ACC112 (cell line): ENCODE data around the gene STK11.

Source experiments
- H2AFZ ChIP-seq: fragments of 200-600 bp; sonication (generic); one replicate; pipeline ENCODE4 v1.6.0; 2017; ENCODE audit warnings: antibody characterized with exemption, low read length; ENCODE audit not compliant: unreplicated experiment
- H3K27ac ChIP-seq: fragments of 200-600 bp; sonication (generic); 2 replicates; pipeline ENCODE4 v1.5.1; 2014; ENCODE audit warnings: low read depth, mild to moderate bottlenecking, antibody characterized with exemption, low read length, moderate library complexity
- H3K27me3 ChIP-seq: fragments of 200-600 bp; sonication (generic); 2 replicates; pipeline ENCODE4 v1.6.1; 2014; ENCODE audit warnings: mild to moderate bottlenecking, antibody characterized with exemption, low read length, moderate library complexity, mixed read lengths; ENCODE audit not compliant: insufficient read depth
- H3K36me3 ChIP-seq: fragments of 200-600 bp; sonication (generic); 2 replicates; pipeline ENCODE4 v1.6.1; 2016; ENCODE audit warnings: mild to moderate bottlenecking, antibody characterized with exemption, low read length, moderate library complexity, mixed read lengths; ENCODE audit not compliant: insufficient read depth
- H3K4me1 ChIP-seq: fragments of 200-600 bp; sonication (generic); one replicate; pipeline ENCODE4 v1.6.1; 2016; ENCODE audit warnings: low read length, mixed read lengths; ENCODE audit not compliant: insufficient read depth, unreplicated experiment, control insufficient read depth
- H3K4me3 ChIP-seq: fragments of 200-600 bp; sonication (generic); 2 replicates; pipeline ENCODE4 v1.5.1; 2014; ENCODE audit warnings: mild to moderate bottlenecking, low read depth, low read length
- H3K79me2 ChIP-seq: fragments of 200-600 bp; sonication (generic); one replicate; pipeline ENCODE4 v1.6.0; 2016; ENCODE audit warnings: low read length; ENCODE audit not compliant: control insufficient read depth, unreplicated experiment, insufficient read depth

Gene STK11

DNA sequence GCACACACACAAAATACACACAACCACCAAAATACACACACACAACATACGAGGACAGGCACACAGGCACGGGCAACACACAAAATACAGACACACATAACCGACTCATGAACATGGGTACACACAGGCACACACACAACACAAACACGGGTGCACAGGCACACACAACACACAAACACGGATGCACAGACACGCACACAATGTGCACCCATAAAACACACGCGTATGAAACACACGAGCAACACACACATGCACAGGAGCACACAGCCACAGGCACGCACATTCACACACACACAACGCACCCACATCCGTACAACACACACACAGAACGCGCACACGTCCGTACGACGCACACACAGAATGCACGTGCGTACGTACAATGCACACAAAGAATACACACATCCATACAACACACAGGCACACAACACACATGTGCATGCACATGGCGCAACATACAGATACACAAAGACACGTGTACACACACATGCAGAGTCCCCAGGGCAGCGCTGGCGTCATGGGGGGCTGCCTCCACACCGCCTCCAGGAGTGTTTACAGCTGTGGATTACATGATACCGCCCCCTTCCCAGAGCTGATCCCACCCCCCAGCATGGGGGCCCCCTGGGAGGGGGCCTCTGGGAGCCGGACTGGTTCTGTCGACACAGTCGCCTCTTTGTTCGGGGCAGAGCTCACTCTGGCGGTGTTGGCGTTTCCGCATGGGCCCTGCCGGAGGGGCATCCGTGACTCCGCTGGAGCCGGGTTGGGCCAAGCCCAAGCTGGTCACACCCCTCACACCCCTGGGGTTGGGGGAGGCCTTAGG lies 34.4 kb upstream of the STK11 start:
- H3K79me2 ChIP-seq, result peaks cover 75% of the 10 kb centered on the region
- peak overlapping the region; percentile 96; the same call in 1 of the 2 replicates for H3K4me3 ChIP-seq
- no peak overlapping the region for H2AFZ ChIP-seq
- H3K27me3 ChIP-seq, result no peaks in the 10 kb centered on the region
- peaks cover 5% of the 10 kb centered on the region; the same call in 1 of the 2 replicates for H3K36me3 ChIP-seq
- H3K27ac ChIP-seq, result no peak overlapping the region
- H3K4me1 ChIP-seq, result peaks cover 42% of the 10 kb centered on the region

GRCh38 chr19:1171755-1172352 lies 33.7 kb upstream of the STK11 start:
- Histone ChIP-seq H3K4me3 (peak overlapping the region; percentile 96), H3K4me1 (peaks cover 43% of the 10 kb centered on the region), H3K79me2 (peaks cover 67% of the 10 kb centered on the region), H3K27me3 (no peaks in the 10 kb centered on the region), H3K36me3 (peaks cover 3% of the 10 kb centered on the region; the same call in 1 of the 2 replicates), H2AFZ (no peak overlapping the region), H3K27ac (peak overlapping the region; percentile 75)

DNA sequence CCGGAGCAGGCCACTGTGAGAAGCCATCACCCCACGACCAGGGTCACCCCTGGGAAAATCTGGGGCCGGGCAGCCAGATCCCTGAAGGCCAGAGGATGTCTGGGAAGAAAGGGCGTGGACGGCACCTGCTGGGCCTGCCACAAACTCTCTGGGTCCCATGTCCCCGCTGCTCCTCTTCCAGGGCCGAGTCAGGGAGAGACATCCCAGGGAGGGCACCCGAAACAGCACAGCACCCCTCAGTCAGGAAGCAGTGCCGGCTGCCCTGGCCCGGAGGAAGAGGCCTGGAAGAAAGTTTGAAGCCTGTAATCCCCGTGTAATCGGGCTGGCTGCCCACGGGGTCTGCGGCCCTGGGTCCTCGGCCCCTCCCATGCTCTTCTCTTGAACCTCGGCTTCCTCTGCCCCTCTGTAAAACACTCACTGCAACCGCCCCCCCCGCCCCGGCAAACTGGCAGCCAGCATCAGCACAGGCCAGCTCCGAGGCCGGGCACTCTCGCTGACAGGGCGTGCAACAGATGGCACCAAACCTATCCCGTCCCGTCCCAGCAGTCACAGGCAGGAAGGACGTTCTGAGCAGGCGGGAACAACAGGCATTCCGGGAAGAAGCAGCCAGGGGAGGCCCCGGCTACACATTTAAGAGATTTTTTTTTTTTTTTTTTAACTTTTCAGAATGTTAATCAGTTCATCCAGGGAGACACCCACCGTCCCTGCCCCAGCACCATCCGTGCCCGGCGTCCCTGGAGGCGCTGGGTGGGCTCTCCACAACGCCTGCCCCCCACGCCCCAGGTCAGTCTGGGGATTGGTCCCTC lies 33.0 kb upstream of the STK11 start:
- Histone ChIP-seq H3K27me3 (no peaks in the 10 kb centered on the region), H3K79me2 (peaks cover 60% of the 10 kb centered on the region), H3K4me3 (peak overlapping the region; percentile 96), H2AFZ (no peak overlapping the region), H3K4me1 (peaks cover 42% of the 10 kb centered on the region), H3K36me3 (no peaks in the 10 kb centered on the region), H3K27ac (peak overlapping the region; percentile 75)

- Histone ChIP-seq H2AFZ (no peak overlapping the region), H3K4me3 (peak overlapping the region; percentile 96), H3K4me1 (peaks cover 45% of the 10 kb centered on the region), H3K79me2 (peaks cover 53% of the 10 kb centered on the region), H3K36me3 (no peaks in the 10 kb centered on the region), H3K27ac (peak overlapping the region; percentile 75), H3K27me3 (no peaks in the 10 kb centered on the region)
Observed at GRCh38 chr19:1173159-1173844, 32.3 kb upstream of the STK11 start.

DNA sequence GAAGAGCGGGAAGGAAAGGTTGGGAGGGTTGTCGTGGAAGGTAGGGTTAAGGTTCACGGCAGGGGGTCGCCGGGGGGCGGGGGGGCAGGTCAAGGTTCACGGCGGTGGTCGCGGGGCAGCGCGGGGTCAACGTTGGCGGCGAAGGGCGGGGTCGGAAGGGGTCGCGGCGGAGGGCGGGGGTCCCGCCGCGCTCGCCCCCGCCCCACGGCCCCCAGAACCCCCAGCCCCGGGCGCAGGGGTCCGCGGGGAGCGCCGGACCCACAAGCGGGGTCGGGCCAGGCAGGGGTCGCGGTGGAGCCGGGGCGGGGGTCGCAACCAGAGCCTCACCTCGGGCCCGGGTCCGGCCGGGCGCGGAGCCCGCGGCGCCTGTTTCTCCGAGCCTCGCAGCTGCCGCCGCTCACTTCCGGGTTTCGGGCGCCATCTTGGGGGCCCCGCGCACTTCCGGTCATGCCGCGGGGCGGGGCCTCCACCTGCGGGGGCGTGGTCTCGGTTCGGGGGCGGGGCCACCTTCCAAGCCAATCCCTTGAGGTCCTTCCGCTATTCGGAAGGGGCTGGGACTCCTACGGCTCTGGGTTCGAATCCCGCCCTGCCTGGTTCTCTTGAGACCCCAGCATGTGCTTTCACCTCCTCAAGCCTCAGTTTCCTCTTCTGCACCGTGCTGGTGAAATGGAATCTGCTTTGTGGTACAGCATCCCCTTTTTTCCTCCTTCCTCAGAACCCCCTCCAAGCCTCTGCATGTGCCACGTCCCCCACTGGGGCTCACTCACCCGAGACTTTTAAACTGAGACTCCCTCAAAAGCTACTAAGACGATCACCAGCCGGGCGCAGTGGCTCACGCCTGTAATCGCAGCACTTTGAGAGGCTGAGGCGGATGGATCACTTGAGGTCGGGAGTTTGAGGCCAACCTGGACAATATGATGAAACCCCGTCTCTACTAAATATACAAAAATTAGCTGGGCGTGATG lies 31.5 kb upstream of the STK11 start, which contains the start of gene SBNO2:
SBNO2 (minus strand) TSS at position 424 of the 965 bp plus-strand sequence. CDS start 19,992 bp downstream, outside the sequence.
- Histone ChIP-seq H2AFZ (no peak within 1 kb of the TSS), H3K27me3 (no peaks in the 10 kb centered on the region), H3K4me1 (peaks cover 45% of the 10 kb centered on the region), H3K36me3 (no peaks in the 10 kb centered on the region), H3K79me2 (peaks cover 45% of the 10 kb centered on the region), H3K27ac (peak within 1 kb of the TSS; percentile 97), H3K4me3 (peak within 1 kb of the TSS; percentile 96)

DNA sequence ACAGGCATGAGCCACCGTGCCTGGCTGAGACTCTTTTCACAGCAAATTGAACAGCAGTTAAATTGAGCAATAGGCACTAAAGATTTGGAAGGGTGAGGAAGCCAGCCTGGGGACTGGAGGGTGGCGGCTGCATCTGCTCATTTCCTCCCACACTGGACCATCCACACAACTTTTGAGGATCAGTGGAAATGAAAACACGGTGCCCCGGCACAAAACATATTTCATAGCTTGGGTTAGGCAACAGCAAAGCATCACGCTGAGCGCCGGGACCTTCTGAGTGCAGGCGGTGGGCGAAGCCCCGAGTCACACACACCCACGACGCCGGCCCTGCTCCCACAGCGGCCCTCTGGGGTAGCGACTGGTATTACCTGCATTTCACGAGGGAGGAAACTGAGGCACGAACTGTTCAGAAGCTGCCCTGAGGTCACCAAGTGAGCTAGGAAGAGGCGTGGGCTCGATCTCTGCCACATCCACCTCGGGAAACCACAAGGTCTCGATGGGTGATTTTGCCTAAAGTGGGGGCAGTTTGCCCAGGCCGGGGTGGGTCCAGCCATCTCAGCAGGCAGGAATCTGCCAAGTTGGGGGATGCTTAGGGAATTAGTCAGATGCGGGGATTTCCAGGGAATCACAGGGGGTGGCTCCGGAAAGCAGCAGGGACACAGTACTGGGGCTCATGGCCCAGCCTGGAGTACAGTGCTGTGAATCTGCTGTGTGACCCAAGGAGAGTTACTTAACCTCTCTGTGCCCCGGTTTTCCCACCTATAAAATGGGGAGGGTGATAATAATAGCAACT lies 28.1 kb upstream of the STK11 start:
- Histone ChIP-seq H3K4me1 (peaks cover 26% of the 10 kb centered on the region), H3K4me3 (peak overlapping the region; percentile 54), H3K36me3 (no peaks in the 10 kb centered on the region), H3K27me3 (no peaks in the 10 kb centered on the region), H2AFZ (no peak overlapping the region), H3K79me2 (peaks cover 12% of the 10 kb centered on the region), H3K27ac (peak overlapping the region; percentile 97)

DNA sequence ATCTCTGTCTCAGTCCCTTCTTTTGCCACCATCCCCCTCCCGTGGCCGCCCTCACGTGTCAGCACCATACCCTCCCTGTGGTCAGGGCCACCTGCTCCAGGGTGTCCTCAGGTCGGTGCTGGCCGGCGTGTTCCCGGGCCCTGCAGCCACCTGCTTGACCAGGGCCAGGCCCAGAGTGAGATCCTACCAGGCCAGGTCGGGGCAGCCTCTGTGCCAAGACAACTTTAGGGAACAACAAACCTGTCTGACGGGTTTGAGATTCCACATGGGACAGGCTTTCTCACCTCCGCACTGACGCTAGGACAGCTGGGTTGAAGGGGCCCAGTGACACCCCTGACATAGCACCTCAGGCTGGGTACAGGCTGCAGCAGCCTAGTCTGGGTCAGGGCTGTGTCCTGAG lies 24.0 kb upstream of the STK11 start:
- Histone ChIP-seq H3K4me3 (no peak overlapping the region), H2AFZ (no peak overlapping the region)

GRCh38 chr19:1182068-1182467 lies 23.5 kb upstream of the STK11 start:
- no peak overlapping the region for H2AFZ ChIP-seq
- no peaks in the 10 kb centered on the region for H3K27me3 ChIP-seq
- H3K79me2 ChIP-seq, result no peaks in the 10 kb centered on the region
- H3K27ac ChIP-seq, result no peak overlapping the region
- H3K36me3 ChIP-seq, result no peaks in the 10 kb centered on the region
- no peak overlapping the region for H3K4me3 ChIP-seq
- peaks cover 21% of the 10 kb centered on the region for H3K4me1 ChIP-seq

More for the DNA sequence above, 24.0 kb upstream of the STK11 start:
- no peaks in the 10 kb centered on the region for H3K79me2 ChIP-seq
- no peaks in the 10 kb centered on the region for H3K36me3 ChIP-seq
- no peak overlapping the region for H3K27ac ChIP-seq
- no peaks in the 10 kb centered on the region for H3K27me3 ChIP-seq
- peaks cover 25% of the 10 kb centered on the region for H3K4me1 ChIP-seq

DNA sequence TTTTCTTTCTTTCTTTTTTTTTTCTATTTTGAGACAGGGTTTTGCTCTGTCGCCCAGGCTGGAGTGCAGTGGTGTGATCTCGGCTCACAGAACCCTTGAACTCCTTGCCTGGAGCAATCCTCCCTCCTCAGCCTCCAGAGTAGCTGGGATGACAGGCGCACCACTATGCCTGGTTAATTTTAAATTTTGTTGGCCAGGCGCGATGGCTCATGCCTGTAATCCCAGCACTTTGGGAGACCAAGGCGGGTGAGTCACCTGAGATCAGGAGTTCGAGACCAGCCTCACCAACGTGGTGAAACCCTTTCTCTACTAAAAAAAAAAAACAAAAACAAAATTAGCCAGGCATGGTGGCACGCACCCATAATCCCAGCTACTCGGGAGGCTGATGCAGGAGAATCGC lies 22.9 kb upstream of the STK11 start:
- H3K4me3 ChIP-seq, result no peak overlapping the region
- no peaks in the 10 kb centered on the region for H3K36me3 ChIP-seq
- H3K4me1 ChIP-seq, result peaks cover 19% of the 10 kb centered on the region
- no peak overlapping the region for H3K27ac ChIP-seq
- H3K79me2 ChIP-seq, result no peaks in the 10 kb centered on the region
- H2AFZ ChIP-seq, result no peak overlapping the region
- no peaks in the 10 kb centered on the region for H3K27me3 ChIP-seq
